ENCODE data around the gene MANSC1.
"Not testable (repeated sequence)": the region's sequence is repeated elsewhere in the genome, so short reads cannot be mapped to it uniquely, and the experiment has no call there.

The MANSC1 gene

DNA sequence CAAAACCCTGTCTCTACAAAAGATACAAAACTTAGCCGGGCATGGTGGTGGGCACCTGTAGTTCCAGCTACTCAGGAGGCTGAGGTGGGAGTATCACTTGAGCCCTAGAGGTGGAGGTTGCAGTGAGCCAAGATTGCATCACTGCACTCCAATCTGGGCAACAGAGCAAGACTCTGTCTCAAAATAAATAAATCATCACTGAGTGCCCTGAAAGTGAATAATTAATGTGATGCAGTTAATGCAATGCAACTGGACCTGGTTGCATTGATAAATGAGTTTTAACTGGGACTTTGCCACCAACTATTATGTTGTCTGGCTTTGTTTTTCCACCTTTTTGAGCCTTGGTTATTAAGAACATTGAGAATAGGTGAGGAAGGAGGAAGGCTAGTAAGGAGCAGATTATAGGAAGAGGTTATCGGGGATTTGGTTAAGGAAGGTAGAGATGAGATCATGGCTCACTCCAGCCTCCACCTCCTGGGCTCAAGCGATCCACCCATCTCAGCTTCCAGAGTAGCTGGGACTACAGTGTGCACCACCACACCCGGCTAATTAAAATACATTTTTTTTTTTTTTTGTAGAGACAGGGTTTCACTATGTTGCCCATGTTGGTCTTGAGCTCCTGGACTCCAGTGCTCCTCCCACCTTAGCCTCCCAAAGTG lies 14.9 kb upstream of the MANSC1 start:
- DNase-seq: no peak

DNA sequence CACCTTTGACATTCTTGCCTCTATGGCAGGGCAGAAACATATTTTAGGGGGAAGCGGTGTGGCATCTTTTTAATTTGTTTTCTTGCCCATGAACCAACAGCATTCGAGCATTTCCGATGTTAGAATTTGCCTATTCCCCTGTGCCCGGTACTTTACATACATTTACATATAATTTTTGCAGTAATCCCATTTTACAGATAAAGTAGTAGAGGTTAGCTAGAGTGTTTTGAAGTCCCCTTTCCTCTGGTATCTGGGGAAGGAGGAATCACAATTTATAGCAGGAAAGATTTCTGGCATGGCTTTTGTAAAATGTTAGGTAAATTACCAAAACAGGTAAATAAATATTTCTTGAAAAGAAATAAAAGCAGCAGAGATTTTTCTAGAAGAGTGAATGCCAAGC lies 8.5 kb upstream of the MANSC1 start:
- DNase-seq: no peak

GRCh38 chr12:12357719-12358461 lies 7.8 kb upstream of the MANSC1 start:
- no peak for DNase-seq

GRCh38 chr12:12356896-12357718 lies 7.1 kb upstream of the MANSC1 start, which contains the start of gene BORCS5:
BORCS5 (plus strand) TSS chr12:12357078; CDS start chr12:12357452, 374 bp downstream.
- DNase-seq: peak; percentile 98

GRCh38 chr12:12356467-12356895 lies 6.4 kb upstream of the MANSC1 start:
- no peak for DNase-seq

DNA sequence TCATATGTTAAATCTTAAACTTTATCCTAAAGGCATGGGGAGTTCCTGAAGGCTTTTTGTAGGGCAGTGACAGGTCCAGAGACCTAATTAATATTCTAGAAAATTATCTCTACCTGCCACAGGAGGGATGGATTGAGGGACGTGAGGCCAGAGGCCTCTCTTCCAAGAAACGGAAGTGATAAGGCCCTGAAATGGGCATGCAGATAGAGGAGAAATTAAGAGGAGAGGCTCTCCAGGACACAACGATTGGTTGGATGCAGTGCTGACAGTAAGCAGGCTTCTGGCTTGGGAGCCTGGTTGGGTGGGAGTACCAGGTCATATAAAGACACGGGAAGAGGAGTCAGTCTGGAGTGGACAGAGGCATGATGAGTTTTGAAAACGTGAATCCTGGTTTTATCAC lies 3.8 kb upstream of the MANSC1 start:
- no peak for DNase-seq

- DNase-seq: no peak
Measured at GRCh38 chr12:12353276-12353675, 3.2 kb upstream of the MANSC1 start.

- DNase-seq: not testable (repeated sequence)
Measured at GRCh38 chr12:12351468-12352185, 1.6 kb upstream of the MANSC1 start.

GRCh38 chr12:12350868-12351463 lies 924 bp upstream of the MANSC1 start:
- no peak for DNase-seq

DNA sequence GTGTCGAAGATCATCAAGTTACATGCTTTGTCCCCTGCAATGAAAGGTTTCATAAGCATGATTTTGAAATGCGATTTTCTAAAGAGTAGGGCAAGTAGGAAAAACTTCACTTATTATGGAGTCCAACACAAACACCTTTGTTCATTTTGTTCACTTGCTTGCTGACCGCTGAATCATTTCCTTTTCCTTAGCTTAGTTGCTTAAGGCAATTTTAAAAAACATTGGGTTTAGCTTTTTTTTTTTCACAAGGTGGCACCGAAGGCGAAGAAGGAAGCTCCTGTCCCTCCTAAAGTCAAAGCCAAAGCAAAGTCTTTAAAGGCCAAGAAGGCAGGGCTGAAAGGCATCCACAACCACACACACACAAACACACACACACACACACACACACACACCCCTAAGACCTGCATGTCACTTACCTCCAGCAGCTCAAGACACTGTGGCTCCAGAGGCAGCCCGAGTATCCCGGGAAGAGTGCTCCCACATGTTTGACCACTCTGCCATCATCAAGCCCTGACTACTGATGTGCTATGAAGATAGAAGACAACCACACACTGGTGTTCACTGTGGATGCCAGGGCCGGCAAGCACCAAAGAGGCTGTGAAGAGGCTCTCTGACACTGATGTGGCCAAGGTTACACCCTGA lies 11.4 kb downstream of the MANSC1 start:
- DNase-seq: no peak

- no peak for DNase-seq
Measured at GRCh38 chr12:12336511-12336910, 13.5 kb downstream of the MANSC1 start.

GRCh38 chr12:12336049-12336411 lies 14.0 kb downstream of the MANSC1 start:
- no peak for DNase-seq

- peak; percentile 60 to 71 for DNase-seq
Measured at GRCh38 chr12:12334367-12335040, 15.5 kb downstream of the MANSC1 start.

DNA sequence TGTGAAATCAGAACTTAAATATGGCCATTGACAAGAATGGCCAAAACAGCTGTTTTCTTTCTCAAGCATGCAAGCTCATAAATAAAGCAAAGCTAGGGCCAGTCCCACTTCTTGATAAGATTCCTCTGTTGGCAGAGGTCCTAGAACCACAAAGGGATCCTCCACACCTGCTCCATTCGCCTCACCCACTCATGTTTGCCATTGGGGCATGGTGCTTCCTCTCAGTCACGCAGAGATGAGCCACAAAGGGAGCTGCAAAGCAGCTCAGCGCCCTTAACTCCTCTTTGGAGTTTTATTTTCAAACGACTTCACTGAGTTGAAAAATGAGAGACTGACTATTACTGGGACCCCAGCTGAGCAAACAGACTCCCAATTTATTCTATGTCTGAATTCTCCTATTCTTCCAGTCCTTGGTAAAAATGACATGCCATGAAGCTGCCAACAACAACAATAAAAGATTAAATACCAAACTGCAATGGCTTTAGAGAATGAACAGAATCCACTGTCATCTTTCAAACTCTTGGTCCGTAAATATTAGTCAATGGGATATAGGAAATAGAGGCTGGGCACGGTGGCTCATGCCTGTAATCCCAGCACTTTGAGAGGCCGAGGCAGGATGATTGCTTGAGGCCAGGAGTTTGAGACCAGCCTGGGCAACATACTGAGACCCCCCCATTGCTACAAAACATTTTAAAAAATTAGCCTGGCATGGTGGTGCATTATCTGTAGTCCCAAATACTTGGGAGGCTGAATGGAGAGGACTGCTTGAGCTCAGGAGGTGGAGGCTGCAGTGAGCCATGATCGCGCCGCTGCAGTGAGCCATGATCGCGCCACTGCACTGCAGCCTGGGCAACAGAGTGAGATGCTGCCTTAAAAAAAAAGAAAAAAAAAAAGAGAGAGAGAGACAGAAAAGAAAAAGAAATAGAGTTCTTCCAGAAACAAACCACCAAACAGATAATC lies 16.4 kb downstream of the MANSC1 start:
- DNase-seq: no peak

DNA sequence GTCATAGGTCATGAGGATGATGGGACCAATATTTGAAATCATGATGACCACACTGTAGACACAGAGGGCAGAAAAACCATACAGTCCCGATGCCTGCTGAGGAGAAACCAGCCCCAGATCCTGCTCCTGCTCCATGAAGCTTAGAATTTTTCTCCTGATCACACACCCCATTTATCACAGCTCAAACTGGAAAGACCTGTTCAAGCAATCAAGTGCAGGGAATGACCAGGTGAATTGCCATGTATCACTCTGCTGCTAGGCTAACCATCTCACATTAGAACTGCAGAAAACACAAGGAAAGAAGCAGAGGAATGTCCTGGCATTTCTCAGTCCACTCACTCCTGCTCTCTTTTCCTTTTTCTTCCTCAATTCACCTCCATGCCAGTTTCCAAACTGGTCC lies 18.1 kb downstream of the MANSC1 start:
- no peak for DNase-seq

- DNase-seq: no peak
Measured at GRCh38 chr12:12331244-12331771, 18.7 kb downstream of the MANSC1 start.

- no peak for DNase-seq
Measured at GRCh38 chr12:12327802-12328201, 22.2 kb downstream of the MANSC1 start.

DNA sequence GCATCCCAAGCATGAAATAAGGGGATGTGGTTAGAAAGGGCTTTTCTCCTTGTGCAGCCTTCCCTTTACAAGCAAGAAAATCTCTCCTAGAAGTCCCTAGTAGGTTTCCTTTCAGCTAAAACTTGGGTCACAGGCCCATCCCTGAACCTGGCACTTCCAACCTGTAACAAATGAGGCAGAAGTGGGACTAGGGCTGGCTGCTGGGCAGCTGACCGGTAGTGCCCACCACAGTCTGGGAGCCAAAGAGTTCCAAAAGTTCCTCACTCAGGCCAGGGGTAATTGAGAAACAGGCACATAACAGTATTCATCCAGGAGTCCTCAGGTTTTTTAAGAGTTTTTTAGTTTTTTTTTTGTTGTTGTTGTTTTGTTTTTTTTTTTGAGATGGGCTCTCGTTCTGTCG lies 23.8 kb downstream of the MANSC1 start:
- no peak for DNase-seq

DNA sequence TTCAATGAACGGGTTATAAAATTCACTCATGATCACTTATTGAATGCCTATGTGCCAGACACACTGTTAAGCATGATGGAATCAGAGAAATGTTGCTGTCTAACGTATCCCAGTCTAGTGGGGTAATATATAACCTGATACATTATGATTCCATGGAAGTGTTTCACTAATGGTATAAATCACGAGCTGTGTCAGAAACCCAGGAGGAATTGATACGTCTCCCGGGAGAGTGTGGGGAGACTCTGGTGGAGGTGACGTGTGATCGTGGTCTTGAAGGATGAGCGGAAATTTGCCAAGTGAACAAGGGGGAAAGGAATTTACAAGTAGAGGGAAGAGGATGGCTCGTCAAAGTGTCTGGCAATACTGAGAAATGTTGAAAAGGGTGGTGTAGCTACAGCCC lies 26.5 kb downstream of the MANSC1 start:
- no peak for DNase-seq

GRCh38 chr12:12323118-12323517 lies 26.9 kb downstream of the MANSC1 start:
- DNase-seq: no peak

Measured in activated CD4-positive, alpha-beta T cell treated with anti-CD3 and anti-CD28 coated beads, Interleukin-2, amount 50 U/mL, for 48 hours (primary cell).